Right lobe of liver (tissue), 4 donors: ENCODE measurements around the gene SMPX.

ENCODE experiments used
- CTCF ChIP-seq, 4 donors: fragments of 200-600 bp in 3 of 4; fragments of 450-650 bp in 1 of 4; IDR thresholded peaks; one replicate each; pipeline versions ENCODE4 v1.5.1 to v1.8.0; 2016 to 2022; ENCODE audit warnings: antibody characterized with exemption in 4 of 4, mild to moderate bottlenecking in 2 of 4
- POLR2A ChIP-seq: fragments of 450-650 bp; IDR thresholded peaks from one replicate; pipeline ENCODE4 v1.6.1; 2017; ENCODE audit warnings: antibody characterized with exemption, mild to moderate bottlenecking
- donor health status: DM: no; HTN: no; CAD: no.
- donor health status: DM: no; HTN: no; CAD: no.
- donor health status: DM: no; HTN: yes; CAD: no.

- TF ChIP-seq CTCF (IDR thresholded peaks at IDR 0.05) = no peak
- no peak for TF ChIP-seq POLR2A
Observed at GRCh38 chrX:21733705-21734104, 24.2 kb downstream of the SMPX start.
